K562 (cell line): ENCODE results near the gene CNTRL. TPM values are rescaled to one million over a fixed set of nuclear protein-coding genes. Genes with fewer than 3 reads are reported as not detected.

Source experiments
- CCNT2 ChIP-seq: IDR thresholded peaks from 2 replicates; pipeline ENCODE4 v1.6.1; 2011; ENCODE audit warnings: borderline replicate concordance, low read depth, mild to moderate bottlenecking, moderate library complexity, mixed read lengths, low read length; ENCODE audit not compliant: insufficient read length; ENCODE audit errors: extremely low read depth
- L3MBTL2 ChIP-seq: fragments of 450-650 bp; IDR thresholded peaks from 2 replicates; pipeline ENCODE4 v1.6.1; 2016; ENCODE audit warnings: mild to moderate bottlenecking, moderate library complexity
- PCBP2 ChIP-seq: fragments of 200-400 bp; formaldehyde crosslinking; IDR thresholded peaks from 2 replicates; pipeline ENCODE4 v1.6.1; 2018; ENCODE audit warnings: low read length, low read depth, mild to moderate bottlenecking, moderate library complexity; ENCODE audit not compliant: poor library complexity, severe bottlenecking
- RHOXF2B ChIP-seq: fragments of 250-450 bp; sonication (Bioruptor Pico); conservative IDR thresholded peaks from 2 replicates; pipeline ENCODE4 v1.5.1; 2021
- SMARCB1 ChIP-seq: IDR thresholded peaks from 2 replicates; pipeline ENCODE4 v1.6.1; 2011; ENCODE audit warnings: improper control_type of control experiment, low read depth; ENCODE audit not compliant: insufficient read length
- VEZF1 ChIP-seq: fragments of 200-800 bp; sonication (Bioruptor generic); IDR thresholded peaks from 2 replicates; pipeline ENCODE4 v1.6.1; 2017; ENCODE audit warnings: missing genetic modification characterization, missing compliant biosample characterization
- ZNF253 ChIP-seq: fragments of 250-450 bp; sonication (Bioruptor Pico); conservative IDR thresholded peaks from 2 replicates; pipeline ENCODE4 v1.6.1; 2021; ENCODE audit warnings: mild to moderate bottlenecking
- ZNF280A ChIP-seq: fragments of 450-650 bp; IDR thresholded peaks from 2 replicates; pipeline ENCODE4 v1.6.1; 2018; ENCODE audit warnings: mild to moderate bottlenecking, low read depth; ENCODE audit not compliant: partially characterized antibody
- polyA plus RNA-seq, 8 experiments: library from polyadenylated mRNA; depleted of rRNA in 4 of 8; stranded (reverse) in 5 of 8; unstranded in 3 of 8; fragments of >200 nt; fragmentation: Nextera tagmentation in 2 of 8; fragmentation: Illumina TruSeq in 1 of 8; extraction: Ambion mirVana in 2 of 8; extraction: Trizol in 1 of 8; gene quantifications; 2 replicates each; pipeline versions ENCODE4 v1.2.1 to v1.2.3, GENCODE V29; 2011 to 2014; ENCODE audit warnings: inconsistent platforms in 1 of 8, missing spikeins in 1 of 8
- total RNA-seq, 7 experiments: library from RNA; depleted of rRNA in 6 of 7; stranded (reverse); fragments of >200 nt in 6 of 7; fragmentation: Illumina TruSeq in 2 of 7; extraction: Trizol in 2 of 7; gene quantifications; 2 replicates each; pipeline versions ENCODE4 v1.2.1 to v1.2.3, GENCODE V29; 2011 to 2021; ENCODE audit warnings: low replicate concordance in 1 of 7
- TF ChIP-seq, protein P1 (sequence below), 2 experiments: fragments of 450-650 bp; formaldehyde crosslinking in 1 of 2; IDR thresholded peaks; 2 replicates each; pipeline versions ENCODE4 v1.4.0 to v1.6.1; 2014 to 2020; ENCODE audit warnings: mild to moderate bottlenecking in 2 of 2, borderline replicate concordance in 1 of 2, low read depth in 1 of 2
- TF ChIP-seq, protein P2 (sequence below): fragments of 250-450 bp; sonication (Bioruptor Pico); IDR thresholded peaks from 2 replicates; pipeline ENCODE4 v1.8.0; 2022; ENCODE audit warnings: moderate library complexity, mild to moderate bottlenecking, inconsistent platforms
- TF ChIP-seq, protein P3 (sequence below): fragments of 250-450 bp; sonication (Bioruptor Pico); IDR thresholded peaks from 2 replicates; pipeline ENCODE4 v1.8.0; 2022; ENCODE audit warnings: inconsistent platforms, mild to moderate bottlenecking, moderate library complexity, borderline replicate concordance

The CNTRL gene
- total and polyA plus RNA-seq, 9 of the 15 experiments (the other 6 are each of a cell fraction or from before 2014, with no cell fraction given), result 9.2 to 28.9 (median 20.5) TPM

GRCh38 chr9:121074370-121075250 lies at the start of gene CNTRL (continued):
- TF ChIP-seq, protein P1, sequence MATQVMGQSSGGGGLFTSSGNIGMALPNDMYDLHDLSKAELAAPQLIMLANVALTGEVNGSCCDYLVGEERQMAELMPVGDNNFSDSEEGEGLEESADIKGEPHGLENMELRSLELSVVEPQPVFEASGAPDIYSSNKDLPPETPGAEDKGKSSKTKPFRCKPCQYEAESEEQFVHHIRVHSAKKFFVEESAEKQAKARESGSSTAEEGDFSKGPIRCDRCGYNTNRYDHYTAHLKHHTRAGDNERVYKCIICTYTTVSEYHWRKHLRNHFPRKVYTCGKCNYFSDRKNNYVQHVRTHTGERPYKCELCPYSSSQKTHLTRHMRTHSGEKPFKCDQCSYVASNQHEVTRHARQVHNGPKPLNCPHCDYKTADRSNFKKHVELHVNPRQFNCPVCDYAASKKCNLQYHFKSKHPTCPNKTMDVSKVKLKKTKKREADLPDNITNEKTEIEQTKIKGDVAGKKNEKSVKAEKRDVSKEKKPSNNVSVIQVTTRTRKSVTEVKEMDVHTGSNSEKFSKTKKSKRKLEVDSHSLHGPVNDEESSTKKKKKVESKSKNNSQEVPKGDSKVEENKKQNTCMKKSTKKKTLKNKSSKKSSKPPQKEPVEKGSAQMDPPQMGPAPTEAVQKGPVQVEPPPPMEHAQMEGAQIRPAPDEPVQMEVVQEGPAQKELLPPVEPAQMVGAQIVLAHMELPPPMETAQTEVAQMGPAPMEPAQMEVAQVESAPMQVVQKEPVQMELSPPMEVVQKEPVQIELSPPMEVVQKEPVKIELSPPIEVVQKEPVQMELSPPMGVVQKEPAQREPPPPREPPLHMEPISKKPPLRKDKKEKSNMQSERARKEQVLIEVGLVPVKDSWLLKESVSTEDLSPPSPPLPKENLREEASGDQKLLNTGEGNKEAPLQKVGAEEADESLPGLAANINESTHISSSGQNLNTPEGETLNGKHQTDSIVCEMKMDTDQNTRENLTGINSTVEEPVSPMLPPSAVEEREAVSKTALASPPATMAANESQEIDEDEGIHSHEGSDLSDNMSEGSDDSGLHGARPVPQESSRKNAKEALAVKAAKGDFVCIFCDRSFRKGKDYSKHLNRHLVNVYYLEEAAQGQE (IDR thresholded peaks at IDR 0.05; ENCODE audit: borderline replicate concordance), result peak; percentile 15; the same call in 1 of the 2 replicates
- TF ChIP-seq, protein P1 (CRISPR knock-in tag; IDR thresholded peaks at IDR 0.05; ENCODE audit: low read depth), result peak; percentile 76
- no peak for TF ChIP-seq PCBP2
- peak; percentile 48 for TF ChIP-seq CCNT2
- TF ChIP-seq VEZF1 (CRISPR knock-in tag), result peak; percentile 85
- no peak for TF ChIP-seq ZNF280A
- TF ChIP-seq, protein P2, sequence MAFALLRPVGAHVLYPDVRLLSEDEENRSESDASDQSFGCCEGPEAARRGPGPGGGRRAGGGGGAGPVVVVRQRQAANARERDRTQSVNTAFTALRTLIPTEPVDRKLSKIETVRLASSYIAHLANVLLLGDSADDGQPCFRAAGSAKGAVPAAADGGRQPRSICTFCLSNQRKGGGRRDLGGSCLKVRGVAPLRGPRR (CRISPR knock-in tag), result no peak
- TF ChIP-seq RHOXF2B (CRISPR knock-in tag), result no peak
- TF ChIP-seq SMARCB1, result no peak
- TF ChIP-seq L3MBTL2, result peak; percentile 100
- TF ChIP-seq ZNF253, result no peak
- TF ChIP-seq, protein P3, sequence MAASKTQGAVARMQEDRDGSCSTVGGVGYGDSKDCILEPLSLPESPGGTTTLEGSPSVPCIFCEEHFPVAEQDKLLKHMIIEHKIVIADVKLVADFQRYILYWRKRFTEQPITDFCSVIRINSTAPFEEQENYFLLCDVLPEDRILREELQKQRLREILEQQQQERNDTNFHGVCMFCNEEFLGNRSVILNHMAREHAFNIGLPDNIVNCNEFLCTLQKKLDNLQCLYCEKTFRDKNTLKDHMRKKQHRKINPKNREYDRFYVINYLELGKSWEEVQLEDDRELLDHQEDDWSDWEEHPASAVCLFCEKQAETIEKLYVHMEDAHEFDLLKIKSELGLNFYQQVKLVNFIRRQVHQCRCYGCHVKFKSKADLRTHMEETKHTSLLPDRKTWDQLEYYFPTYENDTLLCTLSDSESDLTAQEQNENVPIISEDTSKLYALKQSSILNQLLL (CRISPR knock-in tag), result no peak
